NCI-H2227 treated with DMSO at 0.1 percent for 48 hours (cell line): ENCODE measurements around the gene CLCN6.

ENCODE experiments used
- DNase-seq: peaks from one replicate; lab custom pipeline; 2025; lab: John Stamatoyannopoulos, UW

CLCN6 gene

GRCh38 chr1:11805422-11806306 is at the start of gene CLCN6, which contains the start of gene MTHFR:
CLCN6 (plus strand) TSS chr1:11806191; CDS start chr1:11806263, 72 bp downstream.
MTHFR (minus strand) TSS chr1:11805964; CDS start chr1:11803116, 2,848 bp downstream.
- peak; percentile 98 for DNase-seq

- DNase-seq, result no peak
These were observed 48.9 kb upstream of the CLCN6 start for GRCh38 chr1:11757047-11757446.

GRCh38 chr1:11759791-11760190 is 46.2 kb upstream of the CLCN6 start:
- no peak for DNase-seq

GRCh38 chr1:11761285-11761684 is 44.7 kb upstream of the CLCN6 start:
- no peak for DNase-seq

- no peak for DNase-seq
These were observed 44.0 kb upstream of the CLCN6 start, which contains the start of gene C1orf167 for GRCh38 chr1:11761988-11762406. C1orf167 (plus strand) TSS chr1:11762193; CDS start chr1:11764401, 2,208 bp downstream.

GRCh38 chr1:11764115-11764514 is 41.9 kb upstream of the CLCN6 start:
- DNase-seq, result no peak

- DNase-seq, result no peak
These were observed 41.5 kb upstream of the CLCN6 start for GRCh38 chr1:11764519-11764918.

GRCh38 chr1:11765661-11766428 is 40.1 kb upstream of the CLCN6 start:
- no peak for DNase-seq

- no peak for DNase-seq
These were observed 39.6 kb upstream of the CLCN6 start for GRCh38 chr1:11766429-11766776.

- DNase-seq, result no peak
These were observed 37.9 kb upstream of the CLCN6 start for GRCh38 chr1:11767922-11768704.

- no peak for DNase-seq
These were observed 37.2 kb upstream of the CLCN6 start for GRCh38 chr1:11768821-11769220.

- DNase-seq, result no peak
These were observed 36.7 kb upstream of the CLCN6 start for GRCh38 chr1:11769274-11769673.

GRCh38 chr1:11770011-11770410 is 36.0 kb upstream of the CLCN6 start:
- no peak for DNase-seq

GRCh38 chr1:11771481-11772043 is 34.4 kb upstream of the CLCN6 start:
- no peak for DNase-seq

GRCh38 chr1:11772458-11772857 is 33.5 kb upstream of the CLCN6 start:
- DNase-seq, result no peak

- no peak for DNase-seq
These were observed 31.2 kb upstream of the CLCN6 start for GRCh38 chr1:11774753-11775152.

GRCh38 chr1:11777658-11778322 is 28.2 kb upstream of the CLCN6 start:
- DNase-seq, result no peak

- DNase-seq, result no peak
These were observed 27.7 kb upstream of the CLCN6 start for GRCh38 chr1:11778336-11778735.

- no peak for DNase-seq
These were observed 27.0 kb upstream of the CLCN6 start for GRCh38 chr1:11778844-11779623.

- no peak for DNase-seq
These were observed 26.1 kb upstream of the CLCN6 start for GRCh38 chr1:11779715-11780379.
